Trophoblast cell (in vitro differentiated cells and primary cell): Measurements from ENCODE around the gene MGAM2.

ENCODE experiments used
- DNase-seq, 2 donors: peaks; one replicate each; pipeline ENCODE4 v3.0.0-alpha.2; 2016
- H2AFZ ChIP-seq: 2 replicates; pipeline ENCODE4 v1.6.1; 2013; ENCODE audit warnings: low read length, moderate library complexity, mild to moderate bottlenecking; ENCODE audit not compliant: insufficient read depth, poor library complexity
- H2AK5ac ChIP-seq: 2 replicates; pipeline ENCODE4 v1.6.1; 2013; ENCODE audit warnings: mild to moderate bottlenecking, low read length
- H2BK120ac ChIP-seq: 2 replicates; pipeline ENCODE4 v1.6.1; 2013; ENCODE audit warnings: low read length, mild to moderate bottlenecking, moderate library complexity; ENCODE audit not compliant: insufficient read depth, poor library complexity
- H2BK12ac ChIP-seq: 2 replicates; pipeline ENCODE4 v1.6.1; 2013; ENCODE audit warnings: mild to moderate bottlenecking, low read length, moderate library complexity
- H2BK5ac ChIP-seq: 2 replicates; pipeline ENCODE4 v1.6.1; 2013; ENCODE audit warnings: low read length, low read depth, moderate library complexity, mild to moderate bottlenecking; ENCODE audit not compliant: poor library complexity
- H3K14ac ChIP-seq: 2 replicates; pipeline ENCODE4 v1.6.1; 2013; ENCODE audit warnings: mild to moderate bottlenecking, low read length
- H3K18ac ChIP-seq: 2 replicates; pipeline ENCODE4 v1.6.1; 2013; ENCODE audit warnings: mild to moderate bottlenecking, low read length
- H3K23ac ChIP-seq: 2 replicates; pipeline ENCODE4 v1.6.1; 2013; ENCODE audit warnings: low read length
- H3K27ac ChIP-seq: 2 replicates; pipeline ENCODE4 v1.5.1; 2013; ENCODE audit warnings: low read depth, mild to moderate bottlenecking, inconsistent platforms, low read length, moderate library complexity
- H3K27me3 ChIP-seq: 2 replicates; pipeline ENCODE4 v1.6.1; 2013; ENCODE audit warnings: inconsistent platforms, mild to moderate bottlenecking, low read length, moderate library complexity; ENCODE audit not compliant: insufficient read depth
- H3K36me3 ChIP-seq, 2 experiments: 1 replicate in 1 of 2; 2 replicates in 1 of 2; pipeline ENCODE4 v1.6.1; 2013; ENCODE audit warnings: low read length in 2 of 2, mild to moderate bottlenecking in 2 of 2, moderate library complexity in 1 of 2; ENCODE audit not compliant: insufficient read depth in 2 of 2, control insufficient read depth in 1 of 2
- H3K4ac ChIP-seq: 2 replicates; pipeline ENCODE4 v1.6.1; 2013; ENCODE audit warnings: low read depth, mild to moderate bottlenecking, low read length, moderate library complexity
- H3K4me1 ChIP-seq, 2 experiments: 1 replicate in 1 of 2; 2 replicates in 1 of 2; pipeline ENCODE4 v1.6.1; 2013; ENCODE audit warnings: low read length in 2 of 2, mild to moderate bottlenecking in 2 of 2, moderate library complexity in 1 of 2; ENCODE audit not compliant: insufficient read depth in 2 of 2, control insufficient read depth in 1 of 2
- H3K4me2 ChIP-seq: 2 replicates; pipeline ENCODE4 v1.6.1; 2013; ENCODE audit warnings: inconsistent platforms, mild to moderate bottlenecking, low read length, moderate library complexity
- H3K4me3 ChIP-seq: 2 replicates; pipeline ENCODE4 v1.5.1; 2013; ENCODE audit warnings: mild to moderate bottlenecking, low read depth, low read length, inconsistent platforms
- H3K79me1 ChIP-seq: one replicate; pipeline ENCODE4 v1.6.1; 2013; ENCODE audit warnings: low read length
- H3K79me2 ChIP-seq: 2 replicates; pipeline ENCODE4 v1.6.1; 2013; ENCODE audit warnings: low read length, mild to moderate bottlenecking; ENCODE audit not compliant: control insufficient read depth, insufficient read depth, poor library complexity
- H3K9ac ChIP-seq: 2 replicates; pipeline ENCODE4 v1.6.1; 2013; ENCODE audit warnings: mild to moderate bottlenecking, low read length
- H3K9me3 ChIP-seq: 2 replicates; pipeline ENCODE4 v1.6.1; 2013; ENCODE audit warnings: low read depth, mild to moderate bottlenecking, control low read depth, inconsistent platforms, low read length; ENCODE audit not compliant: insufficient read depth
- H4K12ac ChIP-seq: 2 replicates; pipeline ENCODE4 v1.6.1; 2013; ENCODE audit warnings: low read depth, mild to moderate bottlenecking, low read length, moderate library complexity
- H4K8ac ChIP-seq: 2 replicates; pipeline ENCODE4 v1.6.1; 2013; ENCODE audit warnings: low read depth, mild to moderate bottlenecking, low read length, moderate library complexity
- H4K91ac ChIP-seq: one replicate; pipeline ENCODE4 v1.6.1; 2013; ENCODE audit warnings: low read depth, mild to moderate bottlenecking, low read length, moderate library complexity
- WGBS: extraction: QIAGEN DNeasy Blood & Tissue Kit; methylation state at CpG from one replicate; pipeline ENCODE4 v1.1.7; 2013; ENCODE audit warnings: missing lambda C conversion rate; ENCODE audit not compliant: insufficient read length, insufficient coverage; ENCODE audit errors: extremely low coverage; 5-methylcytosine and 5-hydroxymethylcytosine counted together

MGAM2 gene

DNA sequence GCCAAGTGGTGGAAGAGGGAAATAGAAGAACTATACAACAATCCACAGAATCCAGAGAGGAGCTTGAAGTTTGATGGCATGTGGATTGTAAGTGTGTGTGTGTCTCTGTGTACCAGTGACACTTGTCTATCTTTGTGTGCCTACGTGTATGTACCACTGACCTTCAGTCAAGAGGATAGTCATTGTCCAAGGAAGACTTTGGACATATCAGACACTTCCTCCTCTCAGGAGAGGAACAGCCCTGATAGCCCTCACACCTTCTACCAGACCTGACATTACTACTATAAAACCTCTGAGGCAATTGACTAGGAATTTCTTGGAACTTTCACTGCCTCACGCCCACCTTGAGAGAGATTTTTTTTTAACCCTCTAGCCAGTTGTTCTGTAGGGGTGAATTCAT, 19.6 kb upstream of the MGAM2 start:
- H3K79me2 ChIP-seq, result no peaks in the 10 kb centered on the region
- H3K27me3 ChIP-seq, result no peaks in the 10 kb centered on the region
- DNase-seq, result no peak
- H2AK5ac ChIP-seq, result no peak overlapping the region
- no peaks in the 10 kb centered on the region for H3K4me1 ChIP-seq
- no peak overlapping the region for H2BK5ac ChIP-seq
- H3K27ac ChIP-seq, result no peak overlapping the region
- no peak overlapping the region for H3K4ac ChIP-seq
- H4K12ac ChIP-seq, result no peak overlapping the region
- H2BK120ac ChIP-seq, result no peak overlapping the region
- H4K8ac ChIP-seq, result no peak overlapping the region
- no peak overlapping the region for H3K4me3 ChIP-seq
- H3K36me3 ChIP-seq, result no peaks in the 10 kb centered on the region
- H2BK12ac ChIP-seq, result no peak overlapping the region
- WGBS, result no CpG with 5 or more reads among the region's 2 CpGs
- no peak overlapping the region for H3K14ac ChIP-seq
- no peak overlapping the region for H3K23ac ChIP-seq
- no peak overlapping the region for H4K91ac ChIP-seq
- H3K9ac ChIP-seq, result no peak overlapping the region
- H3K18ac ChIP-seq, result no peak overlapping the region
- H2AFZ ChIP-seq, result no peak overlapping the region
- H3K79me1 ChIP-seq, result no peaks in the 10 kb centered on the region
- no peaks in the 10 kb centered on the region for H3K9me3 ChIP-seq
- H3K4me2 ChIP-seq, result no peak overlapping the region

GRCh38 chr7:142094861-142095260, 16.7 kb upstream of the MGAM2 start:
- Histone ChIP-seq H3K14ac (no peak overlapping the region), H4K8ac (no peak overlapping the region), H2AK5ac (no peak overlapping the region), H3K4me3 (no peak overlapping the region), H3K4me2 (no peak overlapping the region), H4K12ac (no peak overlapping the region), H3K23ac (no peak overlapping the region), H2BK120ac (no peak overlapping the region), H3K27me3 (no peaks in the 10 kb centered on the region), H2AFZ (no peak overlapping the region), H3K36me3 (no peaks in the 10 kb centered on the region), H3K79me2 (no peaks in the 10 kb centered on the region), H3K9ac (no peak overlapping the region), H3K9me3 (no peaks in the 10 kb centered on the region), H3K4me1 (no peaks in the 10 kb centered on the region), H3K27ac (no peak overlapping the region), H4K91ac (no peak overlapping the region), H3K4ac (no peak overlapping the region), H2BK12ac (no peak overlapping the region), H2BK5ac (no peak overlapping the region), H3K79me1 (no peaks in the 10 kb centered on the region), H3K18ac (no peak overlapping the region)
- WGBS, result no CpG with 5 or more reads among the region's 6 CpGs
- no peak for DNase-seq

GRCh38 chr7:142097571-142097970, 13.9 kb upstream of the MGAM2 start:
- no peak overlapping the region for H3K23ac ChIP-seq
- H3K36me3 ChIP-seq, result no peaks in the 10 kb centered on the region
- H3K79me1 ChIP-seq, result no peaks in the 10 kb centered on the region
- no peaks in the 10 kb centered on the region for H3K9me3 ChIP-seq
- H3K18ac ChIP-seq, result no peak overlapping the region
- H4K8ac ChIP-seq, result no peak overlapping the region
- no peak overlapping the region for H2BK12ac ChIP-seq
- H2BK5ac ChIP-seq, result no peak overlapping the region
- H4K91ac ChIP-seq, result no peak overlapping the region
- H3K79me2 ChIP-seq, result no peaks in the 10 kb centered on the region
- no peak overlapping the region for H2AFZ ChIP-seq
- H2AK5ac ChIP-seq, result no peak overlapping the region
- no peak overlapping the region for H3K4me3 ChIP-seq
- H2BK120ac ChIP-seq, result no peak overlapping the region
- no peak overlapping the region for H3K4me2 ChIP-seq
- DNase-seq, result peak in 1 of 2 donors; percentile 47
- H3K14ac ChIP-seq, result no peak overlapping the region
- H3K27me3 ChIP-seq, result no peaks in the 10 kb centered on the region
- no CpG with 5 or more reads among the region's 5 CpGs for WGBS
- H3K9ac ChIP-seq, result no peak overlapping the region
- no peaks in the 10 kb centered on the region for H3K4me1 ChIP-seq
- no peak overlapping the region for H4K12ac ChIP-seq
- H3K27ac ChIP-seq, result no peak overlapping the region
- no peak overlapping the region for H3K4ac ChIP-seq

GRCh38 chr7:142098004-142098403, 13.5 kb upstream of the MGAM2 start:
- no peak overlapping the region for H3K4me3 ChIP-seq
- no peak overlapping the region for H2BK5ac ChIP-seq
- H3K27me3 ChIP-seq, result no peaks in the 10 kb centered on the region
- no peaks in the 10 kb centered on the region for H3K9me3 ChIP-seq
- H4K91ac ChIP-seq, result no peak overlapping the region
- no peak overlapping the region for H4K8ac ChIP-seq
- H3K27ac ChIP-seq, result no peak overlapping the region
- no peak overlapping the region for H3K18ac ChIP-seq
- H2BK120ac ChIP-seq, result no peak overlapping the region
- H3K23ac ChIP-seq, result no peak overlapping the region
- no peak overlapping the region for H2BK12ac ChIP-seq
- no peak overlapping the region for H3K9ac ChIP-seq
- no peaks in the 10 kb centered on the region for H3K36me3 ChIP-seq
- WGBS, result no CpG with 5 or more reads among the region's 2 CpGs
- H2AK5ac ChIP-seq, result no peak overlapping the region
- no peaks in the 10 kb centered on the region for H3K79me1 ChIP-seq
- H3K4ac ChIP-seq, result no peak overlapping the region
- no peaks in the 10 kb centered on the region for H3K79me2 ChIP-seq
- no peak overlapping the region for H2AFZ ChIP-seq
- H3K14ac ChIP-seq, result no peak overlapping the region
- H4K12ac ChIP-seq, result no peak overlapping the region
- no peak for DNase-seq
- H3K4me1 ChIP-seq, result no peaks in the 10 kb centered on the region
- H3K4me2 ChIP-seq, result no peak overlapping the region
